ENCODE data around the gene ANKS1A. TPM values are rescaled to one million over a fixed set of nuclear protein-coding genes. Genes with fewer than 3 reads are reported as not detected.

The ANKS1A gene
- total RNA-seq, 2 donors from 2014 or later, result 20.5 to 68.4 TPM

DNA sequence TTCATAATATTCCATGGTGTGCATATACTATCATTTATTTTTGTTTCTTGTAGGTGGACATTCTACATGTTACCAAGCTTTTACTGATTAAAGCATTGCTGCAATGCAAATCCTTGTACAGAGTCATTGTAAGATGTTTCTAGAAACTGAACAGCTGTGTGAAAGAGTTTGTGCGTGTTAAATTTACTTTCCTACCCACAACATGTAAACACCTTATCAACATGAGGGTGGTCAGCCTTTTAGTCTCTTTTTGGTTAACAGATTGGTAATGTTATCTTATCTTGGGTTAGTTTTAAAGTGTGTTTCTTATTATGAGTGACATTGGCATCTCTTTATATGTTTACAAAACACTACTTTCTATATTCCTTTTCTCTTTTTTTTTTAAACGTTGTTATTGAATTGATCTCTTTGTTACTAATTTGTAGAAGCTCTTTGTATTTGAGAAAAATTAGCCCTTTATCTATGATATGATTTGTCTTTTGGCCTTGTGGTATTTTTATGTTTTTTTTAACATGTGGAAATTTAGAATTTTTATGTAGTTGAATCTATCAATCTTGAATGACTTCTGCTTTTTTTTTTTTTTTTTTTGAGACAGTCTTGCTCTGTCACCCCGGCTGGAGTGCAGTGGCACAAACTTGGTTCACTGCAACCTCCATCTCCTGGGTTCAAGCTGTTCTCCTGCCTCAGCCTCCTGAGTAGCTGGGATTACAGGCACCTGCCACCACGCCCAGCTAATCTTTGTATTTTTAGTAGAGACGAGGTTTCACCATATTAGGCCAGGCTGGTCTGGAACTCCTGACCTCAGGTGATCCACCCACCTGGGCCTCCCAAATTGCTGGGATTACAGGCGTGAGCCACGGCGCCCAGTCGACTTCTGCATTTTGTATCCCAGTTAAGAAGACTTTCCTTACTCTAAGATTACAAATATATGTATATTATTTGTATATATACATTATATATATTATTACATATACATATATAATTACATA, 140.0 kb downstream of the ANKS1A start:
- no peak for DNase-seq (ENCODE audit: low spot score)
- H3K36me3 ChIP-seq, result no peaks in the 10 kb centered on the region
- intact Hi-C loops (cut with DNase I), result no loop called here
- WGBS, result 87% methylated on average over 9 of the region's 9 CpGs
- no peak overlapping the region for H3K4me3 ChIP-seq
- peaks cover 8% of the 10 kb centered on the region for H3K4me1 ChIP-seq (replicated peaks)
- TF ChIP-seq, protein P1, sequence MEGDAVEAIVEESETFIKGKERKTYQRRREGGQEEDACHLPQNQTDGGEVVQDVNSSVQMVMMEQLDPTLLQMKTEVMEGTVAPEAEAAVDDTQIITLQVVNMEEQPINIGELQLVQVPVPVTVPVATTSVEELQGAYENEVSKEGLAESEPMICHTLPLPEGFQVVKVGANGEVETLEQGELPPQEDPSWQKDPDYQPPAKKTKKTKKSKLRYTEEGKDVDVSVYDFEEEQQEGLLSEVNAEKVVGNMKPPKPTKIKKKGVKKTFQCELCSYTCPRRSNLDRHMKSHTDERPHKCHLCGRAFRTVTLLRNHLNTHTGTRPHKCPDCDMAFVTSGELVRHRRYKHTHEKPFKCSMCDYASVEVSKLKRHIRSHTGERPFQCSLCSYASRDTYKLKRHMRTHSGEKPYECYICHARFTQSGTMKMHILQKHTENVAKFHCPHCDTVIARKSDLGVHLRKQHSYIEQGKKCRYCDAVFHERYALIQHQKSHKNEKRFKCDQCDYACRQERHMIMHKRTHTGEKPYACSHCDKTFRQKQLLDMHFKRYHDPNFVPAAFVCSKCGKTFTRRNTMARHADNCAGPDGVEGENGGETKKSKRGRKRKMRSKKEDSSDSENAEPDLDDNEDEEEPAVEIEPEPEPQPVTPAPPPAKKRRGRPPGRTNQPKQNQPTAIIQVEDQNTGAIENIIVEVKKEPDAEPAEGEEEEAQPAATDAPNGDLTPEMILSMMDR (IDR thresholded peaks at IDR 0.05), result no peak
- no peak for TF ChIP-seq POLR2A (IDR thresholded peaks at IDR 0.05)
- TF ChIP-seq POLR2AphosphoS5 (IDR thresholded peaks at IDR 0.05), result no peak
- no peak overlapping the region for H3K27ac ChIP-seq
- no peaks in the 10 kb centered on the region for H3K9me3 ChIP-seq
- no peaks in the 10 kb centered on the region for H3K27me3 ChIP-seq (replicated peaks; ENCODE audit: insufficient read depth)

GRCh38 chr6:35030099-35030498, 141.0 kb downstream of the ANKS1A start:
- Histone ChIP-seq H3K27ac (no peak overlapping the region), H3K9me3 (no peaks in the 10 kb centered on the region), H3K4me1 (replicated peaks) (peaks cover 4% of the 10 kb centered on the region), H3K4me3 (no peak overlapping the region), H3K27me3 (replicated peaks; ENCODE audit: insufficient read depth) (no peaks in the 10 kb centered on the region), H3K36me3 (no peaks in the 10 kb centered on the region)
- intact Hi-C loops (cut with DNase I), result no loop called here
- 88% methylated on average over 2 of the region's 2 CpGs for WGBS
- TF ChIP-seq POLR2AphosphoS5 (IDR thresholded peaks at IDR 0.05) (no peak), POLR2A (IDR thresholded peaks at IDR 0.05) (no peak)
- TF ChIP-seq, protein P1 (IDR thresholded peaks at IDR 0.05), result no peak
- DNase-seq (ENCODE audit: low spot score), result no peak

- Histone ChIP-seq H3K36me3 (no peaks in the 10 kb centered on the region), H3K4me1 (replicated peaks) (peaks cover 5% of the 10 kb centered on the region), H3K9me3 (no peaks in the 10 kb centered on the region), H3K27me3 (replicated peaks; ENCODE audit: insufficient read depth) (no peaks in the 10 kb centered on the region), H3K27ac (no peak overlapping the region), H3K4me3 (no peak overlapping the region)
- intact Hi-C loops (cut with DNase I), result no loop called here
- TF ChIP-seq POLR2AphosphoS5 (IDR thresholded peaks at IDR 0.05), result no peak
- TF ChIP-seq, protein P1 (IDR thresholded peaks at IDR 0.05), result no peak
- no peak for TF ChIP-seq POLR2A (IDR thresholded peaks at IDR 0.05)
- DNase-seq (ENCODE audit: low spot score), result no peak
- 77% methylated on average over 5 of the region's 5 CpGs for WGBS
Observed at GRCh38 chr6:35031611-35032529, 142.8 kb downstream of the ANKS1A start.

GRCh38 chr6:35033683-35034082, 144.6 kb downstream of the ANKS1A start:
- no peak overlapping the region for H3K4me3 ChIP-seq
- no peak for DNase-seq (ENCODE audit: low spot score)
- H3K27ac ChIP-seq, result no peak overlapping the region
- intact Hi-C loops (cut with DNase I), result no loop called here
- TF ChIP-seq POLR2A (IDR thresholded peaks at IDR 0.05) (no peak), POLR2AphosphoS5 (IDR thresholded peaks at IDR 0.05) (no peak)
- TF ChIP-seq, protein P1 (IDR thresholded peaks at IDR 0.05), result no peak
- 88% methylated on average over 6 of the region's 6 CpGs for WGBS
- H3K36me3 ChIP-seq, result no peaks in the 10 kb centered on the region
- no peaks in the 10 kb centered on the region for H3K27me3 ChIP-seq (replicated peaks; ENCODE audit: insufficient read depth)
- peaks cover 5% of the 10 kb centered on the region for H3K4me1 ChIP-seq (replicated peaks)
- no peaks in the 10 kb centered on the region for H3K9me3 ChIP-seq
